HG03460 (cell line): ENCODE measurements around the gene MBOAT7.

Experiments used
- ATAC-seq: cut with Tn5 transposase; IDR thresholded peaks from one replicate; pipeline ENCODE4 v1.9.1; 2021; ENCODE audit not compliant: unreplicated experiment

Gene MBOAT7

DNA sequence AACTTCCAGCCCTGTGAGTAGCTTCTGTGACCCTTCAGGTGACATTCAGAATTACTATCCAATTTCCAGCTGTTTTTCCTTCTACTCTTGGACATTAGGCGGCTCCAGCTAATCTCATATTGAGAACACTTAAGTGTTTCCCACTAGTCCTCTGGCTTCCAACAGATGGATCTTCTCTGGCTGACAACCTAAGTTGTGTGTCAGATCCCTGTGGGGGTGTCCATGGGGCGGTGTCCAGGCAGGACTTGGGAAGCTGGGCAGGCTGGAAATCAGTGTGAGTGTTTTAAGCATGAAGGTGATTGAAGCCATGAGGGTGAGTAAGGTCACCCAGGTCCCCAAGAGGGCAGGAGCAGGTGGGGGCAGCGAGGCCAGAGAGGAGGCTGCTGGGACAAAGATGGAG lies 41.7 kb downstream of the MBOAT7 start:
- no peak for ATAC-seq

DNA sequence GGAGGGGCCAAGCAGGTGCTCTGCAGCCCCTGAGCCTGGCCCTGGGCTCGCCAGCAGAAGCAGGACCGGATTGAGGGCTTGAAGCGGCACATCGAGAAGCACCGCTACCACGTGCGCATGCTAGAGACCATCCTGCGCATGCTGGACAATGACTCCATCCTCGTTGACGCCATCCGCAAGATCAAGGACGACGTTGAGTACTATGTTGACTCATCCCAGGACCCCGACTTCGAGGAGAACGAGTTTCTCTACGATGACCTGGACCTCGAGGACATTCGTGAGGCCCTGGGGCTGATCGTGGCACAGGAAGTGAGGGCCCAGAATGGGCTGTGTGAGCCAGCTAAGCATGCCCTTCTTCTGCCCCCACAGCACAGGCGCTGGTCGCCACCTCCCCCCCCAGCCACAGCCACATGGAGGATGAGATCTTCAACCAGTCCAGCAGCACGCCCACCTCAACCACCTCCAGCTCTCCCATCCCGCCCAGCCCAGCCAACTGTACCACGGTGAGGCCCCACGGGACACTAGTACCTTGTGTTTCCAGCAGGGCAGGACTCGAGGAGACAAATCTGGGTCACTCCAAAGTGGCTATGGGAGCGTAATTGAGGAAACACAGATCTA lies 43.7 kb downstream of the MBOAT7 start:
- no peak for ATAC-seq

DNA sequence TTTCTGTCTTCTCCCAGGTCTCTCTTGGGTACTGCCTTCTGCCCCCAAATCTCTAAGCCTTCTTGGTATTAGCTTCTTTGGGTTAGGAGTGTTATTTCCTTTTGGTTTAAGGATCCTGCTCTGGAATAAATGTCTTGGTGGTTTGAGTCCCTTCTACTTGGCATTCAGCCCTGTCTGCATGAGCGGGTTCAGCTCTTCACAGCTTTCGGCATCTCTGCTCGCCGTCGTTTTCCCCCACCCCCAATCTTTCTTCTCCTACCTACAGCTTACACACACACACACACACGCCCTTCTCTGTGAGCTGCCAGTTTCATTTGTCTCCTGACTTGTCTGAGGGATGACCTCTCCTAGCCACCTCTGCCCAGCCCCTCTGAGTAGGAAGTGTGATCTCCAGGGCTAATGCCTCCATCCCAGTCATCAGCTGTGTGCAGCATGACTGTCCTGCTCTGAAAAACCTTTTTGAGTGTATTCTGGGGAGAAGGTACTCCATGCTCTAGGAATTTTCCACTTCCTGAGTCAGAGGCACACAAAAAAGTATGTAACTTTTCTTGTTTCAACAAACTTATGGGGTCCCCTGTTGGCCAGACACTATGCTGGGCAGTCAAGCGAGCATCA lies 47.1 kb downstream of the MBOAT7 start:
- no peak for ATAC-seq

DNA sequence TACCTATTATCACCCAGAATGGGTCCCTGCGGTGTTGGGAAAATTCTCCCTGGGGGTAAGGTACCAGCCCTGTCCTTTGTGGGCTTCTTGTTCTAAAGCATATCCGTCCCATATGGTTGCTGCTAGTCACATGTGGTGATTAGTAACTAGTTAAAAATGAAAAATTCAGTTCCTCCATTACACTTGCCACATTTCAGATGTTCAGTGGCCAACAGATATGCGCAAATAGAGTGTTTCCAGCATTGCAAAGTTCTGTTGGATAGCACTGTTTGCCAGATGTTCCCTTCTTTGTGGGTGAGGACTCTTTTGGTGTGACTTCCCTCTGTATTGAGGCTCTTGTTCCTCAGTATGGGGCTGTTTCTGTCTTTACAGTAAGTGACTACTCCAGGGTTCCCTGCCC lies 48.0 kb downstream of the MBOAT7 start:
- ATAC-seq = no peak

DNA sequence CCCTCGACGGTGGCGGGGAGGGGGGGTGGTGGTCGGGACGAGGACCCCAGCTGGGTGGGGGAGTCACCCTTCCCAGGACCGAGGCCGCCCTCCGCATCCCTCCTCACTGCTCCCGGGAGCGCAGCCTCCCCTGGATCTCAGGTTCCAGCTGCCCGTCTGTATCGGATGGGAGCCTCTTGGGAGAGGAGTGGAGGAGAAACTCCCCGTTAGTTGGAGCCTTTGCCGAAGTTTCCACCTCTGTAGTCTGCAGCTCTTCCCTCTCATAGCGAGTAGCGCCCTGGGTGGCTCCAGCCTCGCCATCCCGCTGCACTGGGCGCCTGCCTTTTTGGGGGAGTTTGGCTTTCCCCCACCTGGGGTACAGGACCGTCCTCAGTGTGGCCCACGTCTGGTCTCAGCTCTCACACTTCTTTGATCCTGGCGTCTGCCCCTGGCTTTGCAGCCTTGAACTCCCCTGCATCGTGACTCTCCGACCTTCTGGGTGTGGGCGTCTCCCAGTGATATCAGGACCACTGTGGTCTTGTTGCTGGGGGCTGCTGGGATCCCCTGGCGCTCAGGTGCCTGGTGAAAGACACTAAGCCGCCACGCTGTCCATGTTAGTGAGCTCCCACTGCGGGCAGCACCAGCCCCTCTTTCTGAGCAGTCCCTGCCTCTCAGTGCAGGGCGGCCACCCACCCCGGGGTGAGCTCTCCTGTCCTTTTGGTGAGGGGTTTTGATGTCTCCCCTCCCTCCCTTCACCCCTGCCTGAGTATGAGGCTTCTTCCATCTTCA lies 50.7 kb downstream of the MBOAT7 start:
- ATAC-seq = no peak

DNA sequence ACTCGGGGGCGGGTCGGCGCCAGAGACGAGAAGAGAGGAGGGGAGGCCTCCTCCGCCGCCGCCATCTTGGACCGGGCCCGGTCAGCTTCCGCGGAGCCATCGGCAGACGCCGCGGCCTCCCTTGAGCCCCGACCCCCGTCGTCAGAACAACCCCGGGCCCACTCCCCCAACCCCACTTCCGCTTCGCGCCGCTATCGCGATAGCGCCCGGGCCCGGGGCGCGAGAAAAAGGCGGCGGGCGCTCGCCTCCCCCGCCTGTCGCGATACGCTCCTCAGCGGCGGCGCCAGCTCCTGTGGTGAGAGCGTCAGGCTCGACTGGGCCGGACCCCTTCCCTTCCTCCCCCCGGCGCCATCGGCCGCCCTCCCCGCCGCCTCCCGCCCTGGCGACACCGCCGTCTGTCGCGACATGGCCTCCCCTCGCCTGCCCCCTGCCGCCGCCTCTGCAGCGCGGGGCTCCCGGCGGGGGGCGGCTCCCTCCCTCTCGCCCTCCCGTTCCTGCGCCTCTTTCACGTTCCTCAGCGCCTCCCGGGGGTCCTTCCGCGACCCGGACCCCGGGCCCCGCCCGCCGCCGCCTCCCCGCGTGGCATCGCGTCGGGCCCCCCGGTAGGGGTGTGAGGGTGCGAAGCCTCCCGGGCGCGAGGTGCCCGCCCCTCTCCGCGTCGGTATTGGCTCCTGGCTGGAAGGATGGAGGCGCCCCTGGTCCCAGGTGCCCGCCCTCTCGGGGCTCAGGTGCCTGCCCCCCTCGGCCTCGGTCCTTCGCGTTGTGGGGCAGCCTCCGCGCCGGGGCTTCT lies 51.5 kb downstream of the MBOAT7 start, which contains the start of gene CNOT3:
Gene CNOT3 (plus strand): TSS at position 64 of the 790 bp plus-strand sequence. CDS start 5,217 bp downstream, outside the sequence.
- ATAC-seq = no peak

DNA sequence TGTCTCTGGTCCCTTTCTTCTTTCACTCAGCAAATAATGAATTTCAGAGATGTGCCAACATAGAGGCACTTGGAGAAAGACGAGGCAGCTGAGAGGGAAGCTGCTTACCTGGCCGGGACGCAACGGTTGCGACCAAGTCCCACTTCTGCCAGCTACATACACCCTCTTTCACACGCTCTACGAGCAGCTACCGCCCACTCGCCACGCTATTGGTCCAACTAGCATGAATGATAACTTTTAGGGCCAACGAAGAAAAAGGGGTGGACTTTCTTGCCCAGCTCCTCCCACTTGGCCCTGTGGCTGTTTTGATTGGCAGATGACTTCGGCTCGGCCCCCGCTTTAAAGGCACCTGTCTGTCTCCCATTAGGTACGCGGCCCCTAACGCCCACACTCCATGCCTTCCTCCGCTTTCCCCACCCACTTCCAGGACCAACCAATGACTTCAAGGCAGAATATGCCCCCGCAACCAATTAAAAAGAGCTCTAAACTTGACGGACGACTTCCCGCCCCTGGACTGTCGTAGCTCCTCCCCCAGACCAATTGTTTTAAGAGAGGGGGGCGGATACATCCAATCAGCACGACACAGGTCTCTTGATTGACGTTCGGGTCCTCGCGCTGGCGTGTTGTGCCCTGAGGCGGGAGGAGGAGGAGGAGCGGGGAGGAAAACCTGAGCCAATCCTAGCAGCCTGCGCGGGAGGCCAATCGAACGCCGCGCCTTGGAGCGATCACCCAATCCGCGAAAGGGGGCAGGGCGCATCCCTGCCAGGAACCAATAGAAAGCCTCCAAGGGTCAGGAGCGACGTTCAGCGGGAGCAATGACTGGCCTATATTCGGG lies 52.3 kb downstream of the MBOAT7 start:
- ATAC-seq = peak; percentile 76

DNA sequence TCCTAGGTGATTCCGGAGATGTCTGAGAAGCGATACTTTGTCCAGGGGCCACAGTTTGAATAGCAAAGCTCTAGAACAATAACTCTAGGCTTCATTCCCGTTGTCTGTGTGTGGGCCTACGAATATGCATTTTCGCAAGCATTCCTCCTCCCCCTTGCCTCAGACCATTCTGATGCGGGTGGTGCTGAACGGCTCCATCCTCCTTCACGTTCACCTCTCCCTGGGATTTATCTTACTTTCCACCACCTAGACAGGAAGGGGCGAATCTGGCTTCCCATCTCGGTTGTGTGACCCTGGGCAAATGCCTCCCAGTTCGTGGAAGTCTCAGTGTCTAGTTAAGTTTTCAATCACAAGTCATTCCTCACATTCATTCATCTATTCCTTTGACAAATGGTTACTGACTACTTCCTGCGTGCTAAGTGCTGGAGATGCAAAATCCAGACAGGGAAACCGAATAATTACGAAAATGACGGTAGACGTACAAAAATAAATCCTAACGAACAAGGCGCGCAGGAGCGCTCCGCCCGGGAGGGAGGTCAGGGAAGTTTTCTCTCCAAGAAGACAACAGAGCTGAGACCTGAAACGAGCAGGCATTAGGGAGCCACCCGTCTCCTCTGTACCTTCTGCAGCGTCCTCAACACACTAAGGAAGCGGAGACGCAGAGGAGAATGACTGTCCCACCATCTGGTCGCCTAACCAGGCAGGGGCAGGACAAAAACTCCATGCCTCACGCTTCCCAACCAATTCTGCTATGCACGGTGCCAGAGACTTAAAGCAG lies 53.1 kb downstream of the MBOAT7 start:
- no peak for ATAC-seq

DNA sequence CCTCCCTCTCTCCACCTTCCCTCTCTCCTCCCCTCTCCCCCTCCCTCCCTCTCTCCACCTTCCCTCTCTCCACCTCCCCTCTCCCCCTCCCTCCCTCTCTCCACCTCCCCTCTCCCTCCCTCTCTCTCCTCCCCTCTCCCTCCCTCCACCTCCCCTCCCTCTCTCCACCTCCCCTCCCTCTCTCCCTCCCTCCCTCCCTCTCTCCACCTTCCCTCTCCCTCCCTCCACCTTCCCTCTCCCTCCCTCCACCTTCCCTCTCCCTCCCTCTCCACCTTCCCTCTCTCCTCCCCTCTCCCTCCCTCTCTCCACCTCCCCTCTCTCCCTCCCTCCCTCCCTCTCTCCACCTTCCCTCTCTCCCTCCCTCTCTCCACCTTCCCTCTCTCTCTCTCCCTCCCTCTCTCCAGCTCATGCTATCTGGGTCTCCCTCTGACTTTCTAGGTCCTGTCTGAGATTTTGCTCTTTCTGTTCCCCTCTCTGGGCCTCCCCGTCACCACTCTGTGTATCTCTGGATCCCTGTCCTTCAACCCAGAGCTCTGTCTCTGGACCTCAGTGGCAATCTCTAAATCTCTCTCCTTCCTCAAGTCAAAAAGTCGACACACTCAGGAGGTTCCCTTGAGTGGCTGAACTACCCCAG lies 55.3 kb downstream of the MBOAT7 start:
- ATAC-seq = no peak

DNA sequence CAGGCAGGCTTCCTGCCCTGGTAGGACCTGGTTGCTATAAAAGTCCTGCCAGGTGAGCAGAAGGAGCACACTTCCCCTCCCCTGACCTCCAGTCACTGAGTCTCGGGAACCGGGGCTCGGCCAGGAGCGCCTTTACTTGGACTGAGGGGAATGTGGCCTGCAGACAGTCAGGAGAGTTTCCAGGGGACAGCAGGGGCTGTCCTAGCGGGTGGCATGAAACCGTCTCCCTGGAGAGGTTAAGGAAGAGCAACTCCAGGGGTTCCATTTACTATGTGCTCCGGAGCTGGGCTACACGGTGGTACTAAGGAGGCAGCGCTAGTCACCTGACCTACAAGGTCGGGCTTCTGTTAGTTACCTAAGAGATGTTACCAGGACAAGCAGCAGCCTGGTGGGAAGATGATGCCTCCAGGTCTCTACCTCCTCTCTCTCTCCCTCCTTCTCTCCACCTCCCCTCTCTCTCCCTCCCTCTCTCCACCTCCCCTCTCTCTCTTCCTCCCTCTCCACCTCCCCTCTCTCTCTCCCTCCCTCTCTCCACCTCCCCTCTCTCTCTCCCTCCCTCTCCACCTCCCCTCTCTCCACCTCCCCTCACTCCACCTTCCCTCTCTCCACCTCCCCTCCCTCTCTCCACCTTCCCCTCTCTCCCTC lies 55.9 kb downstream of the MBOAT7 start:
- no peak for ATAC-seq

DNA sequence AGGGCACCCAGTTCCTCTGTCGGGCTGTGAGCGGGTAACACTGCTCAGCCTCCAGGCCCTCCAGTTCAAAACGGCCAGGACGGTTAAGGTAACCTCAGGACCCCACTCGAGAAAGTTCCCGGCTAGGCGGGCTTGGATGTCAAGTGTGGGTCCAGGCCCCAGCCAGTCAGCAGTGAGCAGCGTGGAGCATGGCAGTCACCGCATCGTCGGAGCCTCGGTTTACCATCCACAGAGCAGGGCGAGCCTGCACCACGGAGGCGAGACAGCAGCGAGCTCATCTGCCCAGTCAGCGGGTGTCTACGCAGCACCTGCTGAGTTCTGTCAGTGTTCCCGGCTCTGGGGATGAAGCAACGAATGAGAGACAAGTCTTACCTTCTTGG lies 59.8 kb downstream of the MBOAT7 start:
- ATAC-seq = no peak

DNA sequence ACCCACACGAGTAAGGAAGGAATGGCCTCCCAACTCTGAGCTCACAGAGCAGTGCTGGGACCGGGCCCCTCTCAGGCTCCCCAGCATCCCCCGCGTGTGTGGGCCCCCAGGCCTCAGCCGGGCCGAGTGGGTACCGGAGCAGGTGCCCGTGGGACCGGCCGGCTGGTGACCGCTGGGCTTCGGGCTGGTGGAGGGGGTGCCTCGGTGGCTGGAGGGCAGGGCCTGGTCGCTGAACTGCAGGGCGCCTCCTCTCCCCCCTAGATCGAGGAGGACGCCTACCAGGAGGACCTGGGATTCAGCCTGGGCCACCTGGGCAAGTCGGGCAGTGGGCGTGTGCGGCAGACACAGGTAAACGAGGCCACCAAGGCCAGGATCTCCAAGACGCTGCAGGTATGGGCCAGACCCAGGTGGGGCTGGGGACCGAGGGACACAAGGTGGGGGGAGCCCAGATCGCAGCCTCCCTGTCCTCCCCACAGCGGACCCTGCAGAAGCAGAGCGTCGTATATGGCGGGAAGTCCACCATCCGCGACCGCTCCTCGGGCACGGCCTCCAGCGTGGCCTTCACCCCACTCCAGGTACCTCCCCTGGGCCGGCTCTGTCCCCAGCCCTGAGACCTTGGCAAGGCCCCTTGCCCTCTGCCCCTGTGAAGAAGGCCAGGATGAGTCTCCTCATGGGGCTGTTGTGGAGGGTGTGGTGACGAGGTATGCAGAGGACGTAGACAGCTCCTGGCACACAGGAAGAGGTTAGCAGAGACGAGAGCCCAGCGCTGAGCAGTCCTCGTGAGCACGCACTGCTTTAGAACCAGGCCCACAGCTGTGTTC lies 60.4 kb downstream of the MBOAT7 start:
- ATAC-seq = no peak

DNA sequence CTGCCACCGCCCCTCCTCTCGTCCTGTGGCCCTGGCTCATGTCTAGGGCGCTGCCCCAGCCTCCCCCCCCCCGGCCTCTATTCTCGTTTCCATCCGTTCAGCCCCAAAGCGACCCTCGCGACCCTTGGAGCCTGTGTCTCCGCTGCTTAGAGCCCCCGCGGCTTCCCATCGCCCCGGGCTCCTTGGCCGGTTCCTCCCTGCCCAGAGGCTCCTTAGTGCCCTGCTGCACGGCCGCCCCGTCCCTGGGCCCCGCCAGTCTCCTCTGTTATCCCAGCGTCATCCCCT lies 61.0 kb downstream of the MBOAT7 start:
- no peak for ATAC-seq

DNA sequence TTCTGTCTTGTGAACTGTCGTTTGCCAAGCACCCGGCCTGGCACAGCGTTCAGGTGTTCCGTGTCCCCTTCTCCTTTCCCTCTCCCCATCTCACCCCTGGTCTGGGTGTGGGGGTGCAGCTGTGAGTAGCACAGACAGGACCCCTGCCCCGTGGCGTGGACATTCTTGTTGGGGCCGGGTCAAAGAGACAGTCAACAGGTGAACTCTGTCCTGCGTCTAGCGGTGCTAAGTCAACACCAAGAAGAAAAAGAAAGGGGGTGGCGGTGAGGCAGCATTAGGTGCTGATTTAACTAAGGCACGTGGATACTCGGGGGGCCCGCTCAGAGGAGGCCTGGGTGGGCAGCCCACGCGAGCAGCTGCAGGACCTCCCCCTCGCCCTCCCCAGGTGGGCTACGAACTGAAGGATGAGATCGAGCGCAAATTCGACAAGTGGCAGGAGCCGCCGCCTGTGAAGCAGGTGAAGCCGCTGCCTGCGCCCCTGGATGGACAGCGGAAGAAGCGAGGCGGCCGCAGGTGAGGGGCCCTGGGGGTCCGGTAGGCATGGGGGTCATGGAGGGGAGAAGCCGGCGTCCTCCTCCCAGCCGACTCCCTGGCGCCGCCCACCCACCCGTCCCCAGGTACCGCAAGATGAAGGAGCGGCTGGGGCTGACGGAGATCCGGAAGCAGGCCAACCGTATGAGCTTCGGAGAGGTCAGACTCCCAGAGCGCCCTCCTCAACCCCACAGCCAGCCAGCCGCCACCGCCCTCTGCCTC lies 61.5 kb downstream of the MBOAT7 start:
- no peak for ATAC-seq

DNA sequence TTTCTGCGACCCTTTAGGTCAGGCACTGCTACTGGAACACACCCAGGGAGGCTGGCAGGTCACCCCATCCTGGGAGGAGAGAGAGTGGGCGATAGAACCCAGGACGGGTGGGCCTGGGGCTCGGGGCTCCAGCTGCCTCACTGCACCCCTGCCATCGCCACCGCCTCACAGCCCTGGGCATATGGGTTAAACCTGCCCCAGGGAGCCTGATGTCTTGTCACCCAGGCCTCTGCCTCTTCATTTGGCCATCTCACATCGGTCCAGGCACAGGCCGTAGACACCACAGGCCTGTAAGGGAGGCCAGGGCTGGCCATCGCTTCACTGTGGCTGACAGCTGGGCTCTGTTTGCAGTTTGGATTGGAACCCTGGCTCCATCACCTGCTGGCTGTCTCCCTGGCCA lies 63.7 kb downstream of the MBOAT7 start:
- ATAC-seq = no peak

DNA sequence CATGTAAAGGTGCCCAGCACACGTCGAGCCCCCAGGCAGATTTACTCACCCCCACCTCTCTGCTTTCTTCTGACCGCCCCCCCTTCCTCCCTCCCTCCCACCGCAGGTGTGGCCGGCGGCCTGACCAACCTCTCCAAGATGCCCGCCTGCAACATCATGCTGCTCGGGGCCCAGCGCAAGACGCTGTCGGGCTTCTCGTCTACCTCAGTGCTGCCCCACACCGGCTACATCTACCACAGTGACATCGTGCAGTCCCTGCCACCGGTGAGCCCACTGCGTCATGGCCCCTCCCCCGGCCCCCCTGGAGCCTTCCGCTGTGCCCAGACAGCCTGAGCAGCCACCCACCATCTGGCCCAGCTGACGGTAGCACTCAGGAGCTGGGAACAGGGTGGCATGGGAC lies 65.0 kb downstream of the MBOAT7 start:
- ATAC-seq = no peak

DNA sequence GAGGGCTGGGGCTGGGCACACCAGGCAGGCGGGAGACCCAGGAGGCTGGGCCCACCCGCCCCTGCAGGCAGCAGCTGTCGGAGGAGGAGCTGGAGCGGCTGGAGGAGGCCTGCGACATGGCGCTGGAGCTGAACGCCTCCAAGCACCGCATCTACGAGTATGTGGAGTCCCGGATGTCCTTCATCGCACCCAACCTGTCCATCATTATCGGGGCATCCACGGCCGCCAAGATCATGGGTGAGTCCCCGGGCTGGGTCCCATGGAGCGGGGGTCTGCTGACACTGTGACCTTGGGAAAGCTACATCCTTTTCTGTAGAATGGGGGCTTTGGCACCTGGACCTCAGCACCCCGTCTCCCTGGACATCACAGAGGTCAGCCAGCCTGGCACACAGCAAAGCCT lies 65.7 kb downstream of the MBOAT7 start:
- ATAC-seq = no peak
